Measurements from ENCODE around the gene SPATA3. TPM values are rescaled to one million over a fixed set of nuclear protein-coding genes. Genes with fewer than 3 reads are reported as not detected.
A peak's percentile ranks its signal among the peaks of the same experiment; 100 is the strongest.

The SPATA3 gene
- total and polyA plus RNA-seq, 2 of the 13 experiments (the other 11 are each of a cell fraction or from before 2014, with no cell fraction given) = not detected

GRCh38 chr2:231056453-231057416 lies 60.8 kb downstream of the SPATA3 start, which contains the start of gene PSMD1 (continued):
- TF ChIP-seq DMTF1 (CRISPR knock-in tag; IDR thresholded peaks at IDR 0.05) (no peak), NPAS2 (CRISPR knock-in tag; IDR thresholded peaks at IDR 0.05; ENCODE audit: borderline replicate concordance) (no peak), ZFP36 (IDR thresholded peaks at IDR 0.05; ENCODE audit: borderline replicate concordance, low read depth, low read length, partially characterized antibody) (no peak), TOPORS (CRISPR knock-in tag; IDR thresholded peaks at IDR 0.05) (peak; percentile 56; the same call in 1 of the 2 replicates), HMGXB3 (CRISPR knock-in tag; IDR thresholded peaks at IDR 0.05; ENCODE audit: borderline replicate concordance) (no peak; the same call in 1 of the 2 replicates), SALL2 (CRISPR knock-in tag; IDR thresholded peaks at IDR 0.05) (no peak; the same call in 1 of the 2 replicates), ZNF343 (CRISPR knock-in tag; IDR thresholded peaks at IDR 0.05) (peak; percentile 37; the same call in 1 of the 2 replicates), HNRNPL (IDR thresholded peaks at IDR 0.05; ENCODE audit: low read depth, low read length) (peak; percentile 43; the same call in 1 of the 2 replicates), CEBPB (IDR thresholded peaks at IDR 0.05; ENCODE audit: borderline replicate concordance, low read depth, low read length) (no peak), ZNF709 (CRISPR knock-in tag; IDR thresholded peaks at IDR 0.05) (peak; percentile 67; the same call in 1 of the 2 replicates), ZNF547 (CRISPR knock-in tag; IDR thresholded peaks at IDR 0.05) (peak; percentile 70; the same call in 1 of the 2 replicates), ATF2 (CRISPR knock-in tag; IDR thresholded peaks at IDR 0.05) (0 out of 2 replicates have a peak, but pooled peaks have one; percentile 60), DMAP1 (CRISPR knock-in tag; IDR thresholded peaks at IDR 0.05) (peak; percentile 71), SUZ12 (IDR thresholded peaks at IDR 0.05; ENCODE audit: low read depth, low read length) (no peak), HOXA7 (CRISPR knock-in tag; IDR thresholded peaks at IDR 0.05) (no peak), BRF2 (CRISPR knock-in tag; IDR thresholded peaks at IDR 0.05) (no peak), EHMT2 (IDR thresholded peaks at IDR 0.05; ENCODE audit: borderline replicate concordance, low read depth, low read length) (no peak)
